GM18517 (cell line): Measurements from ENCODE around the gene RPUSD4.

ENCODE experiments used
- ATAC-seq: cut with Tn5 transposase; IDR thresholded peaks from one replicate; pipeline ENCODE4 v1.9.1; 2021; ENCODE audit warnings: mild to moderate bottlenecking, moderate library complexity; ENCODE audit not compliant: unreplicated experiment

Gene RPUSD4

GRCh38 chr11:126159719-126160344, 51.6 kb downstream of the RPUSD4 start:
- no peak for ATAC-seq

GRCh38 chr11:126158054-126158791, 53.2 kb downstream of the RPUSD4 start:
- no peak for ATAC-seq

- ATAC-seq: no peak
Measured at GRCh38 chr11:126157326-126158030, 54.0 kb downstream of the RPUSD4 start.

GRCh38 chr11:126156814-126157213, 54.6 kb downstream of the RPUSD4 start:
- no peak for ATAC-seq

- no peak for ATAC-seq
Measured at GRCh38 chr11:126155402-126156187, 55.9 kb downstream of the RPUSD4 start.

GRCh38 chr11:126154691-126155090, 56.8 kb downstream of the RPUSD4 start:
- no peak for ATAC-seq

- ATAC-seq: no peak
Measured at GRCh38 chr11:126153972-126154371, 57.5 kb downstream of the RPUSD4 start.

- ATAC-seq: no peak
Measured at GRCh38 chr11:126153006-126153405, 58.4 kb downstream of the RPUSD4 start.

- no peak for ATAC-seq
Measured at GRCh38 chr11:126152586-126152985, 58.9 kb downstream of the RPUSD4 start.

- ATAC-seq: no peak
Measured at GRCh38 chr11:126152152-126152551, 59.3 kb downstream of the RPUSD4 start.
